GM12878 (cell line): Measurements from ENCODE around the gene SCRN2. TPM values are rescaled to one million over a fixed set of nuclear protein-coding genes. Genes with fewer than 3 reads are reported as not detected.
A peak's percentile ranks its signal among the peaks of the same experiment; 100 is the strongest.

Source experiments
- ASH2L ChIP-seq: fragments of 300-600, 200-600 bp; sonication (generic); IDR thresholded peaks from 2 replicates; pipeline ENCODE4 v1.6.1; 2017; ENCODE audit warnings: low read depth, mild to moderate bottlenecking, borderline replicate concordance
- BCL11A ChIP-seq: IDR thresholded peaks from 2 replicates; pipeline ENCODE4 v1.6.1; 2011; ENCODE audit warnings: low read depth, low read length
- ELK1 ChIP-seq: IDR thresholded peaks from 2 replicates; pipeline ENCODE4 v1.6.1; 2012; ENCODE audit warnings: low read depth, low read length, improper control_type of control experiment
- FOXK2 ChIP-seq: fragments of 450-650 bp; IDR thresholded peaks from 2 replicates; pipeline ENCODE4 v1.6.1; 2017; ENCODE audit warnings: mild to moderate bottlenecking, moderate library complexity
- GATAD2B ChIP-seq: fragments of 450-650 bp; conservative IDR thresholded peaks from 2 replicates; pipeline ENCODE4 v1.6.1; 2017; ENCODE audit warnings: low read depth, mild to moderate bottlenecking, moderate library complexity
- HCFC1 ChIP-seq: fragments of 150-350 bp; IDR thresholded peaks from 2 replicates; pipeline ENCODE4 v1.6.1; 2014; ENCODE audit warnings: low read length
- HDAC2 ChIP-seq: fragments of 200-600 bp; sonication (generic); IDR thresholded peaks from 2 replicates; pipeline ENCODE4 v1.6.1; 2017
- IRF4 ChIP-seq: IDR thresholded peaks from 2 replicates; pipeline ENCODE4 v1.6.1; 2011; ENCODE audit warnings: low read depth, low read length
- KDM1A ChIP-seq: fragments of 200-600 bp; sonication (generic); IDR thresholded peaks from 2 replicates; pipeline ENCODE4 v1.6.1; 2016; ENCODE audit warnings: borderline replicate concordance
- RFX5 ChIP-seq: IDR thresholded peaks from 2 replicates; pipeline ENCODE4 v1.6.1; 2011; ENCODE audit warnings: low read depth, low read length, improper control_type of control experiment
- SMAD5 ChIP-seq: IDR thresholded peaks from 2 replicates; pipeline ENCODE4 v1.6.1; 2016; ENCODE audit warnings: antibody characterized with exemption, low read depth
- SREBF1 ChIP-seq: IDR thresholded peaks from 2 replicates; pipeline ENCODE4 v1.6.1; 2012; ENCODE audit warnings: mild to moderate bottlenecking, low read length
- SRF ChIP-seq, 2 experiments: IDR thresholded peaks; 2 replicates each; pipeline ENCODE4 v1.6.1; 2011; ENCODE audit warnings: low read depth in 2 of 2, low read length in 2 of 2, mild to moderate bottlenecking in 1 of 2, moderate library complexity in 1 of 2
- STAT3 ChIP-seq: IDR thresholded peaks from 2 replicates; pipeline ENCODE4 v1.6.1; 2011; ENCODE audit warnings: low read depth, low read length, improper control_type of control experiment
- TCF12 ChIP-seq: IDR thresholded peaks from 2 replicates; pipeline ENCODE4 v1.6.1; 2011; ENCODE audit warnings: low read depth, mild to moderate bottlenecking, low read length
- TCF3 ChIP-seq: IDR thresholded peaks from 2 replicates; pipeline ENCODE4 v1.6.1; 2012; ENCODE audit warnings: low read depth, mild to moderate bottlenecking, low read length, borderline replicate concordance; ENCODE audit not compliant: insufficient read depth
- ZBTB33 ChIP-seq: fragments of 450-650 bp; IDR thresholded peaks from 2 replicates; pipeline ENCODE4 v1.6.1; 2017; ENCODE audit warnings: mild to moderate bottlenecking
- ZNF24 ChIP-seq: fragments of 450-650 bp; IDR thresholded peaks from 2 replicates; pipeline ENCODE4 v1.6.1; 2017; ENCODE audit warnings: antibody characterized with exemption, mild to moderate bottlenecking
- ZNF592 ChIP-seq: fragments of 450-650 bp; IDR thresholded peaks from 2 replicates; pipeline ENCODE4 v1.6.1; 2017; ENCODE audit warnings: mild to moderate bottlenecking, moderate library complexity
- ZNF687 ChIP-seq: fragments of 450-650 bp; IDR thresholded peaks from 2 replicates; pipeline ENCODE4 v1.6.1; 2017; ENCODE audit warnings: mild to moderate bottlenecking, moderate library complexity
- polyA plus RNA-seq, 11 experiments: library from polyadenylated mRNA; depleted of rRNA in 4 of 11; unstranded in 6 of 11; stranded (reverse) in 5 of 11; fragments of >200 nt; fragmentation: Nextera tagmentation in 4 of 11; fragmentation: Illumina TruSeq in 1 of 11; extraction: Ambion mirVana in 4 of 11; extraction: Trizol in 1 of 11; gene quantifications; 1 replicate in 1 of 11; 2 replicates in 10 of 11; pipeline versions ENCODE4 v1.2.1 to v1.2.3, GENCODE V29; 2011 to 2016; ENCODE audit warnings: inconsistent platforms in 2 of 11, missing spikeins in 2 of 11, low read depth in 1 of 11
- total RNA-seq, 4 experiments: library from RNA; depleted of rRNA in 3 of 4; stranded (reverse); fragments of >200 nt in 3 of 4; fragmentation: Illumina TruSeq in 1 of 4; extraction: Trizol in 1 of 4; gene quantifications; 2 replicates each; pipeline versions ENCODE4 v1.2.1 to v1.2.3, GENCODE V29; 2013 to 2021

SCRN2 gene
- total and polyA plus RNA-seq, 10 of the 15 experiments (the other 5 are each of a cell fraction or from before 2014, with no cell fraction given) = 0.34 to 33.3 (median 20.1) TPM

DNA sequence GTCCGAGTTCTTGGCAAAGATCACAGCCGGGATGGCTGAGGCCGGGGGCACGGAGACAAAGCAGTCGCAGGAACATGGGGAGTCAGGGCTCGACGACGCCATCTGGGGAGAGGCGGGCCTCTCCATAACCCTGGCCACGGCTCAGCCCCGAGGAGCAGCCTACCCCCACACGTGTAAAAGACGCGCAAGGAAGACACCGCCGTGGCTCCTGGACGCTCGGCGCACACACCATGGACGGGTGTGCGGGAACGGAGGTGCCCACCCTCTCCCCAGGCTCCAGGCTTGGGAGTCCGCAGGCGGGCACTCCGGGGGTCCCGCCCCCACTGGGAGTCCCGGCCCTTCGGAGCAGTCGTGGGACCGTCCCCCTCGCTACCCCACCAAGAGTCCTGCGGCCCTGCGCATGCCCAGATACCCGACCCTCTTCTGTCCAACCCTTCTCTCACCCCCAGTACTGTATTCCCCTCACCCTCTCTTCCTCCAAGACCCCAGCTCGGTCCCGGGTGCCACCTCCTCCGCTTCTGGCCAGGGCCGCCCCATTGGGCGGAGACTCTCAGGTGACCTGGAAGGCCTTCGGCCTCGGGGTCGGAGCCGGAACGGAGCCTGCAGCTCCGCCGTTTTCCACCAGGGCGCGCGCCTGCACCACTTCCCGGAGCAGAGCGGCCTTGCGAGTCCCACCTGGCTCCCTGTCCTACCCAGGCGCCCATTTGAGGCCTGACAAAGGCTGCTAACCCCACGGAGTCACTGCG lies at the start of gene SCRN2 (continued):
- TF ChIP-seq SMAD5 = no peak
- TF ChIP-seq RFX5 = 0 out of 2 replicates have a peak, but pooled peaks have one; percentile 28
- peak; percentile 91 for TF ChIP-seq ZNF687
- no peak for TF ChIP-seq STAT3
- TF ChIP-seq FOXK2 = no peak
- TF ChIP-seq TCF3 = peak; percentile 57; the same call in 1 of the 2 replicates
- TF ChIP-seq GATAD2B = peak; percentile 85
- no peak for TF ChIP-seq ZBTB33
- TF ChIP-seq SRF (IDR thresholded peaks at IDR 0.05; ENCODE audit: low read depth in 2 of 2, low read length in 2 of 2) = no peak
- TF ChIP-seq ZNF24 = no peak
- TF ChIP-seq ELK1 = peak; percentile 37; the same call in 1 of the 2 replicates
- TF ChIP-seq SREBF1 = no peak; the same call in 1 of the 2 replicates
- peak; percentile 86 for TF ChIP-seq TCF12
- no peak for TF ChIP-seq HCFC1
- TF ChIP-seq BCL11A = no peak
- TF ChIP-seq HDAC2 = no peak
- no peak for TF ChIP-seq ASH2L
- 0 out of 2 replicates have a peak, but pooled peaks have one; percentile 72 for TF ChIP-seq ZNF592
- no peak for TF ChIP-seq IRF4
- TF ChIP-seq KDM1A = no peak
